Brain microvascular endothelial cell (primary cell): ENCODE data around the gene ADORA2A.

Experiments used
- DNase-seq: peaks from one replicate; pipeline ENCODE4 v3.0.0-alpha.2; 2020
- H3K27ac ChIP-seq: fragments of 250-450 bp; sonication (Bioruptor Pico); 2 replicates; pipeline ENCODE4 v1.5.1; 2020; ENCODE audit warnings: mild to moderate bottlenecking, moderate library complexity
- H3K27me3 ChIP-seq: fragments of 250-450 bp; sonication (Bioruptor Pico); replicated peaks from 2 replicates; pipeline ENCODE4 v1.5.1; 2020; ENCODE audit warnings: mild to moderate bottlenecking
- H3K36me3 ChIP-seq: fragments of 250-450 bp; sonication (Bioruptor Pico); replicated peaks from 2 replicates; pipeline ENCODE4 v1.5.1; 2020; ENCODE audit warnings: mild to moderate bottlenecking
- H3K4me3 ChIP-seq: 2 replicates; pipeline ENCODE4 v1.5.1; 2011; ENCODE audit warnings: low read depth, mild to moderate bottlenecking, control low read depth, low read length, moderate library complexity
- in situ Hi-C: cut with HindIII; loops from 2 replicates; pipeline ENCODE4 v1.10.0; 2017; ENCODE audit warnings: low sequenced_read_pairs, low pct_ligation_motif_present
- TF ChIP-seq, protein P1 (sequence below): IDR thresholded peaks from 2 replicates; pipeline ENCODE4 v1.5.1; 2011; ENCODE audit warnings: low read depth, mild to moderate bottlenecking, moderate library complexity, low read length, control low read depth, inconsistent platforms; ENCODE audit errors: missing control alignments

Gene ADORA2A

GRCh38 chr22:24400726-24401596 lies 26.4 kb upstream of the ADORA2A start:
- Histone ChIP-seq H3K27me3 (no peaks in the 10 kb centered on the region), H3K4me3 (no peak overlapping the region), H3K27ac (no peak overlapping the region), H3K36me3 (peaks cover 10% of the 10 kb centered on the region)
- TF ChIP-seq, protein P1, sequence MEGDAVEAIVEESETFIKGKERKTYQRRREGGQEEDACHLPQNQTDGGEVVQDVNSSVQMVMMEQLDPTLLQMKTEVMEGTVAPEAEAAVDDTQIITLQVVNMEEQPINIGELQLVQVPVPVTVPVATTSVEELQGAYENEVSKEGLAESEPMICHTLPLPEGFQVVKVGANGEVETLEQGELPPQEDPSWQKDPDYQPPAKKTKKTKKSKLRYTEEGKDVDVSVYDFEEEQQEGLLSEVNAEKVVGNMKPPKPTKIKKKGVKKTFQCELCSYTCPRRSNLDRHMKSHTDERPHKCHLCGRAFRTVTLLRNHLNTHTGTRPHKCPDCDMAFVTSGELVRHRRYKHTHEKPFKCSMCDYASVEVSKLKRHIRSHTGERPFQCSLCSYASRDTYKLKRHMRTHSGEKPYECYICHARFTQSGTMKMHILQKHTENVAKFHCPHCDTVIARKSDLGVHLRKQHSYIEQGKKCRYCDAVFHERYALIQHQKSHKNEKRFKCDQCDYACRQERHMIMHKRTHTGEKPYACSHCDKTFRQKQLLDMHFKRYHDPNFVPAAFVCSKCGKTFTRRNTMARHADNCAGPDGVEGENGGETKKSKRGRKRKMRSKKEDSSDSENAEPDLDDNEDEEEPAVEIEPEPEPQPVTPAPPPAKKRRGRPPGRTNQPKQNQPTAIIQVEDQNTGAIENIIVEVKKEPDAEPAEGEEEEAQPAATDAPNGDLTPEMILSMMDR, result no peak
- DNase-seq, result no peak
- in situ Hi-C loops, result no loop called here

DNA sequence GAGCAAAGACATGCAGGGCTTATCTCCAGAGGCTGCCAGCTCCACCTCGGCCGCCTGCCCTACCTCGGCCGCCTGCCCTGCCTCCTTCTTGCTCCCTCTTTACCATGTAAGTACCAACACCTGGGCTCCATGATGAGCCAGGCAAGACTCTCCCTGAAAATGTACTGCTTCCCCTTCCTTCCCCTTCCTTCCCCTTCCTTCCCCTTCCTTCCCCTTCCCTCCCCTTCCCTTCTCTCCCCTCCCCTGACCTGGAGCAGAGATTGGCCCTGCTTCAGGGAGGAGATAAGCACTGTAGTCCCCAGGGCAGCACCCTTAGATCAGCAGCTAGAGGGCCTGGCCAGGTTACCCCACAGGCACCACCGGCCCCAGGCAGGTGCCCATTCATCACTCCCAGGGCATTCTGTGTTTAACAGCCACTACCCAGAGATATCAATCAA lies 25.4 kb upstream of the ADORA2A start:
- peaks cover 6% of the 10 kb centered on the region for H3K36me3 ChIP-seq
- H3K27ac ChIP-seq, result no peak overlapping the region
- TF ChIP-seq, protein P1, result no peak
- no peak overlapping the region for H3K4me3 ChIP-seq
- in situ Hi-C loops, result no loop called here
- H3K27me3 ChIP-seq, result no peaks in the 10 kb centered on the region
- DNase-seq, result no peak

GRCh38 chr22:24402460-24403192 lies 24.8 kb upstream of the ADORA2A start:
- Histone ChIP-seq H3K4me3 (no peak overlapping the region), H3K36me3 (peaks cover 6% of the 10 kb centered on the region), H3K27me3 (no peaks in the 10 kb centered on the region), H3K27ac (peak overlapping the region; percentile 20)
- TF ChIP-seq, protein P1, result no peak
- peak; percentile 91 for DNase-seq
- in situ Hi-C loops, result no loop called here

DNA sequence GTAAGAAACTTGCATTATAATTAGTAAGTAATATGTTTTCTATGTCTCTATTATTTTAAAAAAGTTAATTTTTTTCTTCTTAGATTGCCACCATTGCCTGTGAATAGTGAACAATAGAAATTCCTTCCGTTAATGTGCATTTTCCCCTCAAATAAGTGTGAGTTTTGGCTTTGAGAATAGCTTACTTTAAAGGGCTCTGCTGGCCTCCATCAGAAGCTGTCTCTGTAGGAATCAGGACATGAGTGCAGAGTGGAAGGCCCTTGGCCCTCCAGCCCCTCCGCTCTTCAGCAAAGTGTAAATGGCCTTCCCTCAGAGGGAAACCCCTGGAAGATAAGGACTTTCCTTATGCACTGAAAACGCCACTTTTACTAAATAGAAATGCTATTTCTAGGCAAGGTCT lies 24.1 kb upstream of the ADORA2A start:
- Histone ChIP-seq H3K4me3 (no peak overlapping the region), H3K36me3 (peaks cover 6% of the 10 kb centered on the region), H3K27ac (no peak overlapping the region), H3K27me3 (no peaks in the 10 kb centered on the region)
- TF ChIP-seq, protein P1, result no peak
- DNase-seq, result no peak
- in situ Hi-C loops, result no loop called here

GRCh38 chr22:24404561-24405275 lies 22.7 kb upstream of the ADORA2A start:
- Histone ChIP-seq H3K27me3 (no peaks in the 10 kb centered on the region), H3K27ac (no peak overlapping the region), H3K4me3 (no peak overlapping the region), H3K36me3 (peaks cover 6% of the 10 kb centered on the region)
- in situ Hi-C loops, result no loop called here
- TF ChIP-seq, protein P1, result no peak
- no peak for DNase-seq
